Fibroblast of pulmonary artery (primary cell): ENCODE results near the gene GRIA4.

Source experiments
- DNase-seq: peaks from one replicate; pipeline ENCODE4 v3.0.0-alpha.2; 2010; ENCODE audit warnings: low read depth
- H3K4me3 ChIP-seq: replicated peaks from 2 replicates; pipeline ENCODE4 v1.5.1; 2011; ENCODE audit warnings: low read depth, mild to moderate bottlenecking, control low read depth, low read length, moderate library complexity
- CTCF ChIP-seq: IDR thresholded peaks from 2 replicates; pipeline ENCODE4 v1.5.1; 2011; ENCODE audit warnings: mild to moderate bottlenecking, control low read depth, low read length, inconsistent platforms; ENCODE audit errors: missing control alignments

The GRIA4 gene

DNA sequence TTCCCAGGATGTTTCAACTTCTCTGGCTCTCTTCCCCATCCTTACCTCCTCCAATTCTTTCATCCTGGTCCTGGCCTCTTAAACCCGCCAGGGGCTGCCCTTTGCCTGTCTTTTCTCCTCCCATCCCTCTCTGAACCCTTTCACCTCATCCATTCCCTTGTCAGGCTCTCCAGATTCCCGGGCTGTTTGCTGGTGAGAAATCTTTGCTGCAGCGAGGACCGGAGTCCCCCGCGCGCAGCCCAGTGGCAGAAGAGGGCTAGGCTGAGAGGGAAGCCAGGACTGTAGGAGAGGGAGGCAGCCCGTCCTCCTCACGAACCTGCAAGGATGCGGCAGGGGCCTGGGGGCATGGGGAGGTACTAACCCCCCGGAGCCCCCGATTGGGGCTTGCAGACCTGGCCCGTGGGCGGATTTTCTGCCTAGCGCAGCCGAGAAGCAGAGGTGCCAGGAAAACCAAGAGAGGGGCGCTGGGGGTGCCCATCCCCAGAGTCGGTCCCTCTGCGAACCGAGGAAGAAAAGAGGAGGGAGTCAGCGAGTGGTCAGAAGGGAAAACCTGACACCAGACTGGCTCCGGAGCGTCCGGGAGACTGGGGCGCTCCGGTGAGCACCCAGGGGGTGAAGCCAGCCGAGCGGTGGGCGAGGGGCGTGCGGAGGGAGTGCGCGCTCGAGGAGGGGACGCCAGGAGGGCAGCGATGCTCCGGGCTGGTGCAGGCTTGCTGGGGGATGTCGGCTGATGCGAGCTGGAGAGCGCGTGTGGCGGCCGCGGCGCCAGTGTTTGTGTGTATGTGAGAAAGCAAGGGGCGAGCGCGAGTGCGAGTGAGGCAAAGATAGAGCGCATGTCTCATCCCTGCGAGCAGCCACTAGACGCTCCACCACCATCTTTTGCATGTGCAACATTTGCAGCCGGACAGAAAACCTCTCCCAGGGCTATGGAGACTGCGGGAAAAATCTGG, at the start of gene GRIA4:
Gene GRIA4, plus strand, starts transcription at position 242 of the 950 bp plus-strand sequence. CDS start 925 bp downstream, outside the sequence.
- TF ChIP-seq CTCF, result no peak
- DNase-seq, result peak; percentile 46
- peak within 1 kb of the TSS; percentile 40 for H3K4me3 ChIP-seq

DNA sequence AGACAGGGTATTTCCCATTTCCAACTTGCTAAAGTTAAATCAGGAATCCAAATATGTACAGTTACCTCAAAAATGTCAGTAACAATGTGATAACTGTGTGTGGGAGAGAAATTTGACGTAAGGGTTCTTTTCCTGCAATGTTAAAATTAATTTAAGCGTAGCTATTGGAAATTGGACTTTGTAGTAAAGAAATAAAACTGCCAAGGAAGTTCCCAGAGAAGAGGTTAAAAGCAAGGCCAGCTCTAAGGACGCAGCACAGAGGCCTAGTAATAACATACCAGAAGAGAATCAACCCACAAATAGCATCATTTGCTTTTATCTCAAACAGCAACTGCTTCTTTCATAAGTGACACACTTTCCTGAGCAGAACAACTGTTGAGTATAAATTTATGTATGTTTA, 36.8 kb upstream of the GRIA4 start:
- TF ChIP-seq CTCF, result no peak

GRCh38 chr11:105574974-105575373, 34.9 kb upstream of the GRIA4 start:
- no peak for TF ChIP-seq CTCF
- DNase-seq, result peak; percentile 24
- H3K4me3 ChIP-seq, result no peak overlapping the region

More for the DNA sequence above, 36.8 kb upstream of the GRIA4 start:
- H3K4me3 ChIP-seq, result no peak overlapping the region
- peak; percentile 50 for DNase-seq

GRCh38 chr11:105577641-105578040, 32.2 kb upstream of the GRIA4 start:
- no peak overlapping the region for H3K4me3 ChIP-seq
- DNase-seq, result peak; percentile 34
- TF ChIP-seq CTCF, result peak; percentile 28

DNA sequence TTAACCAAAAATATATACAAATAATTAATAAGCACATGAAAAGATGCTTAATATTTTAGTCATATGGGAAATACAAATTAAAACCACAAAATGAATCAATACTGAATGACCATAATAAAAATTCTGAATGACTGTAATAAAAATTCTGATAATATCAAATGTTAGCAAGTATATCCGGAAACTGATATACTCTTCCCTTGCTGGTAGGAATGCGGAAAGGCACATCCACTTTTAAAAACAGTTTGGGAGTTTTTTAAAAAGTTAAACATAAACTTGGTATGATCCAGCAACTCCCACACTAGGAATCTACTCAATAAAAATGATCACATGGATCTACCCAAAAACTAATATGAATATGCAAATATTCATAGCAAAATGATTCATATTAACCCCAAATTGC, 30.8 kb upstream of the GRIA4 start:
- no peak overlapping the region for H3K4me3 ChIP-seq
- no peak for DNase-seq
- no peak for TF ChIP-seq CTCF

DNA sequence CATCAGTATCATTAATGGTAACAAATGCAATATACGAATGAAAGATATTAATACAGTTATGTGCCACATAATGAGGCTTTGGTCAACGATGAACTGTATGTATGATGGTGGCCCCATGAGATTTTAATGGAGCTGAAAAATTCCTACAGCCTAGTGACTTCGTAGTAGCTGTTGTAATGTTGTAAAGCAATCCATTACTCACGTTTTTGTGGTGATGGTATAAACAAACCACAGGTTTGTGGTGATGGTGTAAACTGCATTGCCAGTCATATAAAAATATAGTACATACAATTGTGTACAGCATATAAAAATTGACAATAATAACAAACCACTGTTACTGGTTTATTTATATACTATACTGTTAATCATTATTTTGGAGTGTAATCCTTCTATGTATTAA, 27.4 kb upstream of the GRIA4 start:
- DNase-seq, result no peak
- no peak overlapping the region for H3K4me3 ChIP-seq
- TF ChIP-seq CTCF, result no peak

DNA sequence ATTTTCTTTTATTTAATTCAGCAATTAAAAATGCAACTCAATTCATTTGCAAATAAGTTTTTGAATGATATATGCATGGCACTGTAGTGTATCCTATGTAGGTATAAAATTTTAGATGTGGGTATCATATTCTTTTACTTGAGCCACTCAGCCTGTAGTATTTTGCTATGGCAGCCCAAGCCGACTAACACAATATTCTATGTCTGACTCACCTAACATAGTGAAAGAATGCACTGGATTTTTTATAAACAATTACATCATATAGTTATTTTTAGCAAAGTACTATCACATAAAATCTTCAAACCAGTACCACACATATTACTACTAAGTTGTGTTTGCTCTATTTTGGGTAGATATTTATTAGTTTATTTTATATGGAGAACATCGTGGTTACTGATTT, 21.9 kb upstream of the GRIA4 start:
- DNase-seq, result peak; percentile 49
- no peak overlapping the region for H3K4me3 ChIP-seq
- no peak for TF ChIP-seq CTCF
